Keratinocyte (primary cell): ENCODE data around the gene DNAH17. TPM values are rescaled to one million over a fixed set of nuclear protein-coding genes. Genes with fewer than 3 reads are reported as not detected.

Source experiments
- DNase-seq: peaks from one replicate; pipeline ENCODE4 v3.0.0-alpha.2; 2011; ENCODE audit warnings: low read depth, missing footprints, low spot score
- FAIRE-seq: peaks from 2 replicates; lab custom pipeline; 2011; peaks lifted over from hg19 to GRCh38; lab: Jason Lieb, UNC
- H2AFZ ChIP-seq: 2 replicates; pipeline ENCODE4 v1.6.0; 2012; ENCODE audit warnings: low read length, control low read depth, inconsistent platforms; ENCODE audit not compliant: control insufficient read depth
- H3K27ac ChIP-seq: 2 replicates; pipeline ENCODE4 v1.5.1; 2011; ENCODE audit warnings: low read length; ENCODE audit not compliant: control insufficient read depth, insufficient read depth
- H3K27me3 ChIP-seq: 3 replicates; pipeline ENCODE4 v1.6.0; 2011; ENCODE audit warnings: low read length; ENCODE audit not compliant: control insufficient read depth, insufficient read depth; ENCODE audit errors: extremely low read depth
- H3K36me3 ChIP-seq, 2 experiments: 2 replicates in 1 of 2; 3 replicates in 1 of 2; pipeline ENCODE4 v1.5.1; 2011; ENCODE audit warnings: low read length in 2 of 2, mild to moderate bottlenecking in 1 of 2; ENCODE audit not compliant: control insufficient read depth in 2 of 2, insufficient read depth in 2 of 2; ENCODE audit errors: extremely low read depth in 1 of 2
- H3K4me1 ChIP-seq: 3 replicates; pipeline ENCODE4 v1.5.1; 2011; ENCODE audit warnings: low read length; ENCODE audit not compliant: control insufficient read depth, insufficient read depth; ENCODE audit errors: extremely low read depth
- H3K4me2 ChIP-seq: 3 replicates; pipeline ENCODE4 v1.6.0; 2011; ENCODE audit warnings: low read depth, low read length; ENCODE audit not compliant: control insufficient read depth, insufficient read depth; ENCODE audit errors: extremely low read depth
- H3K4me3 ChIP-seq, 3 experiments: fragments of 200-600 bp in 1 of 3; sonication (generic) in 1 of 3; 2 replicates in 2 of 3; 3 replicates in 1 of 3; pipeline ENCODE4 v1.5.1; 2011 to 2016; ENCODE audit warnings: low read length in 3 of 3, mild to moderate bottlenecking in 3 of 3, control low read depth in 2 of 3, inconsistent platforms in 1 of 3, low read depth in 1 of 3, mixed read lengths in 1 of 3, mixed run types in 1 of 3, moderate library complexity in 1 of 3; ENCODE audit not compliant: control insufficient read depth in 2 of 3, insufficient read depth in 2 of 3; ENCODE audit errors: extremely low read depth in 1 of 3
- H3K79me2 ChIP-seq: 2 replicates; pipeline ENCODE4 v1.6.0; 2012; ENCODE audit warnings: low read length; ENCODE audit not compliant: control insufficient read depth, insufficient read depth
- H3K9ac ChIP-seq: 3 replicates; pipeline ENCODE4 v1.6.0; 2011; ENCODE audit warnings: low read length; ENCODE audit not compliant: control insufficient read depth, insufficient read depth; ENCODE audit errors: extremely low read depth
- H3K9me1 ChIP-seq: 3 replicates; pipeline ENCODE4 v1.6.0; 2011; ENCODE audit warnings: low read length; ENCODE audit not compliant: control insufficient read depth, insufficient read depth; ENCODE audit errors: extremely low read depth
- H3K9me3 ChIP-seq: 2 replicates; pipeline ENCODE4 v1.5.1; 2012; ENCODE audit warnings: low read depth, low read length; ENCODE audit not compliant: control insufficient read depth
- H4K20me1 ChIP-seq: 3 replicates; pipeline ENCODE4 v1.6.0; 2011; ENCODE audit warnings: low read length; ENCODE audit not compliant: control insufficient read depth, insufficient read depth; ENCODE audit errors: extremely low read depth
- dilution Hi-C: fragments of 300-500 bp; cut with MboI; formaldehyde crosslinking; loops from one replicate; pipeline ENCODE4 v1.7.0; 2020; ENCODE audit warnings: low sequenced_read_pairs; ENCODE audit not compliant: extremely low pct_ligation_motif_present
- polyA plus RNA-seq, 5 experiments: library from polyadenylated mRNA; depleted of rRNA in 3 of 5; stranded (reverse) in 3 of 5; stranded (forward) in 1 of 5; unstranded in 1 of 5; fragments of >200 nt; gene quantifications; 1 replicate in 1 of 5; 2 replicates in 3 of 5; 3 replicates in 1 of 5; pipeline versions ENCODE4 v1.2.1 to v1.2.3, GENCODE V29; 2011 to 2012; ENCODE audit warnings: missing spikeins in 2 of 5, low read depth in 1 of 5, low replicate concordance in 1 of 5
- TF ChIP-seq, protein P1 (sequence below), 3 experiments: IDR thresholded peaks in 1 of 3; conservative IDR thresholded peaks in 1 of 3; optimal IDR thresholded peaks in 1 of 3; 2 replicates in 2 of 3; 3 replicates in 1 of 3; pipeline versions ENCODE3 to v1.5.1; 2011; ENCODE audit warnings: low read length in 3 of 3, mild to moderate bottlenecking in 3 of 3, moderate library complexity in 2 of 3, control low read depth in 1 of 3, inconsistent platforms in 1 of 3; ENCODE audit not compliant: insufficient read depth in 2 of 3; ENCODE audit errors: extremely low read depth in 1 of 3

DNAH17 gene
- polyA plus RNA-seq, 1 donor (not counting 4 experiments of a cell fraction or from before 2014, with no cell fraction given), result 0.16 TPM

- Histone ChIP-seq H3K9ac (no peak overlapping the region), H3K4me2 (no peak overlapping the region), H3K79me2 (no peaks in the 10 kb centered on the region), H2AFZ (no peak overlapping the region), H3K4me1 (no peaks in the 10 kb centered on the region), H3K4me3 (no peak overlapping the region), H3K9me1 (no peaks in the 10 kb centered on the region), H3K27me3 (peaks cover under 1% of the 10 kb centered on the region), H3K36me3 (no peaks in the 10 kb centered on the region), H3K27ac (no peak overlapping the region), H3K9me3 (no peaks in the 10 kb centered on the region), H4K20me1 (peaks cover 2% of the 10 kb centered on the region)
- TF ChIP-seq, protein P1, sequence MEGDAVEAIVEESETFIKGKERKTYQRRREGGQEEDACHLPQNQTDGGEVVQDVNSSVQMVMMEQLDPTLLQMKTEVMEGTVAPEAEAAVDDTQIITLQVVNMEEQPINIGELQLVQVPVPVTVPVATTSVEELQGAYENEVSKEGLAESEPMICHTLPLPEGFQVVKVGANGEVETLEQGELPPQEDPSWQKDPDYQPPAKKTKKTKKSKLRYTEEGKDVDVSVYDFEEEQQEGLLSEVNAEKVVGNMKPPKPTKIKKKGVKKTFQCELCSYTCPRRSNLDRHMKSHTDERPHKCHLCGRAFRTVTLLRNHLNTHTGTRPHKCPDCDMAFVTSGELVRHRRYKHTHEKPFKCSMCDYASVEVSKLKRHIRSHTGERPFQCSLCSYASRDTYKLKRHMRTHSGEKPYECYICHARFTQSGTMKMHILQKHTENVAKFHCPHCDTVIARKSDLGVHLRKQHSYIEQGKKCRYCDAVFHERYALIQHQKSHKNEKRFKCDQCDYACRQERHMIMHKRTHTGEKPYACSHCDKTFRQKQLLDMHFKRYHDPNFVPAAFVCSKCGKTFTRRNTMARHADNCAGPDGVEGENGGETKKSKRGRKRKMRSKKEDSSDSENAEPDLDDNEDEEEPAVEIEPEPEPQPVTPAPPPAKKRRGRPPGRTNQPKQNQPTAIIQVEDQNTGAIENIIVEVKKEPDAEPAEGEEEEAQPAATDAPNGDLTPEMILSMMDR (optimal IDR thresholded peaks at IDR 0.05 in 1 of 3, IDR thresholded peaks at IDR 0.05 in 1 of 3, conservative IDR thresholded peaks at IDR 0.05 in 1 of 3; ENCODE audit: extremely low read depth in 1 of 3, insufficient read depth in 2 of 3, low read length in 3 of 3), result no peak
- dilution Hi-C loops, result no loop called here
- FAIRE-seq (no peak), DNase-seq (no peak)
These were observed 134.5 kb downstream of the DNAH17 start for GRCh38 chr17:78442648-78443218.

DNA sequence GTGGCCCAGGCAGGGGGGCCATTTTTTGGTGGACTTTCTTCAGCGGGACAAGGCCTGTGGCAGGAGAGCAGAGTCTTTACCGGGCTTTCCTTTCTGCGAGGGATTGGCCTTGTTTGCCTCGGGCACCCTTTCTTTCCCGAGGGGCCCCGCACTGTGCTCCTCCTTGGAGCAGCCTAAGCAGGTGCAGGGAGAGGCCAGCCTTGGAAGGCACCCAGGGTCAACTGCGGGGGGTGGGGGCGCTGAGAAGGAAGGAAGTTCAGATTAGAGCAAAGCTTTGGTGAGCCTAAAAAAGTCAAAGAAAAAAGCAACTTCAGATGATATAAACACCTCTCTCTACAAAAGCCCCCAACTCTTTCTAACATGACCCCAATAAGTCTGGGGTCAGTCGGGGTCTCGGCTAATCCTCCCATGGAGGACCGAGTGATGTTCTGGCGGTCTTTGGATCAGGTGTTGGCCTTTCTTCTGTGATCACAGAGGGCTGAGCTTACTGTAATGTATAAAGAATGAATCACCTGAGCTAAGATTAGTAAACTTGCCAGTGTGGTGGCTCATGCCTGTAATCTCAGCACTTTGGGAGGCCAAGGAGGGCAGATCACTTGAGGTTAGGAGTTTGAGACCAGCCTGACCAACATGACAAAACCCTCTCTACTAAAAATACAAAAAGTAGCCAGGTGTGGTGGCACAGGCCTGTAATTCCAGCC, 135.8 kb downstream of the DNAH17 start:
- no peaks in the 10 kb centered on the region for H3K4me1 ChIP-seq
- H3K36me3 ChIP-seq, result no peaks in the 10 kb centered on the region
- H3K9ac ChIP-seq, result no peak overlapping the region
- H2AFZ ChIP-seq, result no peak overlapping the region
- no peaks in the 10 kb centered on the region for H3K79me2 ChIP-seq
- peaks cover 2% of the 10 kb centered on the region for H4K20me1 ChIP-seq
- TF ChIP-seq, protein P1 (optimal IDR thresholded peaks at IDR 0.05 in 1 of 3, IDR thresholded peaks at IDR 0.05 in 1 of 3, conservative IDR thresholded peaks at IDR 0.05 in 1 of 3; ENCODE audit: extremely low read depth in 1 of 3, insufficient read depth in 2 of 3, low read length in 3 of 3), result no peak
- no peaks in the 10 kb centered on the region for H3K9me3 ChIP-seq
- dilution Hi-C loops, result no loop called here
- H3K4me3 ChIP-seq, result no peak overlapping the region
- no peak overlapping the region for H3K27ac ChIP-seq
- no peak for FAIRE-seq
- H3K27me3 ChIP-seq, result peaks cover 11% of the 10 kb centered on the region
- no peaks in the 10 kb centered on the region for H3K9me1 ChIP-seq
- no peak overlapping the region for H3K4me2 ChIP-seq
- no peak for DNase-seq
